Measurements from ENCODE around the gene RANBP3L. TPM values are rescaled to one million over a fixed set of nuclear protein-coding genes. Genes with fewer than 3 reads are reported as not detected.

RANBP3L gene
- total and polyA plus RNA-seq, 2 experiments from 2014 or later, result not detected

GRCh38 chr5:36270175-36270574 is 31.5 kb downstream of the RANBP3L start:
- H3K27ac ChIP-seq (ENCODE audit: low read depth), result no peak overlapping the region
- no peaks in the 10 kb centered on the region; the same call in 1 of the 2 replicates for H3K4me1 ChIP-seq (ENCODE audit: insufficient read depth)
- no peak overlapping the region for H3K4me2 ChIP-seq
- no peak for ATAC-seq
- TF ChIP-seq, protein P1, sequence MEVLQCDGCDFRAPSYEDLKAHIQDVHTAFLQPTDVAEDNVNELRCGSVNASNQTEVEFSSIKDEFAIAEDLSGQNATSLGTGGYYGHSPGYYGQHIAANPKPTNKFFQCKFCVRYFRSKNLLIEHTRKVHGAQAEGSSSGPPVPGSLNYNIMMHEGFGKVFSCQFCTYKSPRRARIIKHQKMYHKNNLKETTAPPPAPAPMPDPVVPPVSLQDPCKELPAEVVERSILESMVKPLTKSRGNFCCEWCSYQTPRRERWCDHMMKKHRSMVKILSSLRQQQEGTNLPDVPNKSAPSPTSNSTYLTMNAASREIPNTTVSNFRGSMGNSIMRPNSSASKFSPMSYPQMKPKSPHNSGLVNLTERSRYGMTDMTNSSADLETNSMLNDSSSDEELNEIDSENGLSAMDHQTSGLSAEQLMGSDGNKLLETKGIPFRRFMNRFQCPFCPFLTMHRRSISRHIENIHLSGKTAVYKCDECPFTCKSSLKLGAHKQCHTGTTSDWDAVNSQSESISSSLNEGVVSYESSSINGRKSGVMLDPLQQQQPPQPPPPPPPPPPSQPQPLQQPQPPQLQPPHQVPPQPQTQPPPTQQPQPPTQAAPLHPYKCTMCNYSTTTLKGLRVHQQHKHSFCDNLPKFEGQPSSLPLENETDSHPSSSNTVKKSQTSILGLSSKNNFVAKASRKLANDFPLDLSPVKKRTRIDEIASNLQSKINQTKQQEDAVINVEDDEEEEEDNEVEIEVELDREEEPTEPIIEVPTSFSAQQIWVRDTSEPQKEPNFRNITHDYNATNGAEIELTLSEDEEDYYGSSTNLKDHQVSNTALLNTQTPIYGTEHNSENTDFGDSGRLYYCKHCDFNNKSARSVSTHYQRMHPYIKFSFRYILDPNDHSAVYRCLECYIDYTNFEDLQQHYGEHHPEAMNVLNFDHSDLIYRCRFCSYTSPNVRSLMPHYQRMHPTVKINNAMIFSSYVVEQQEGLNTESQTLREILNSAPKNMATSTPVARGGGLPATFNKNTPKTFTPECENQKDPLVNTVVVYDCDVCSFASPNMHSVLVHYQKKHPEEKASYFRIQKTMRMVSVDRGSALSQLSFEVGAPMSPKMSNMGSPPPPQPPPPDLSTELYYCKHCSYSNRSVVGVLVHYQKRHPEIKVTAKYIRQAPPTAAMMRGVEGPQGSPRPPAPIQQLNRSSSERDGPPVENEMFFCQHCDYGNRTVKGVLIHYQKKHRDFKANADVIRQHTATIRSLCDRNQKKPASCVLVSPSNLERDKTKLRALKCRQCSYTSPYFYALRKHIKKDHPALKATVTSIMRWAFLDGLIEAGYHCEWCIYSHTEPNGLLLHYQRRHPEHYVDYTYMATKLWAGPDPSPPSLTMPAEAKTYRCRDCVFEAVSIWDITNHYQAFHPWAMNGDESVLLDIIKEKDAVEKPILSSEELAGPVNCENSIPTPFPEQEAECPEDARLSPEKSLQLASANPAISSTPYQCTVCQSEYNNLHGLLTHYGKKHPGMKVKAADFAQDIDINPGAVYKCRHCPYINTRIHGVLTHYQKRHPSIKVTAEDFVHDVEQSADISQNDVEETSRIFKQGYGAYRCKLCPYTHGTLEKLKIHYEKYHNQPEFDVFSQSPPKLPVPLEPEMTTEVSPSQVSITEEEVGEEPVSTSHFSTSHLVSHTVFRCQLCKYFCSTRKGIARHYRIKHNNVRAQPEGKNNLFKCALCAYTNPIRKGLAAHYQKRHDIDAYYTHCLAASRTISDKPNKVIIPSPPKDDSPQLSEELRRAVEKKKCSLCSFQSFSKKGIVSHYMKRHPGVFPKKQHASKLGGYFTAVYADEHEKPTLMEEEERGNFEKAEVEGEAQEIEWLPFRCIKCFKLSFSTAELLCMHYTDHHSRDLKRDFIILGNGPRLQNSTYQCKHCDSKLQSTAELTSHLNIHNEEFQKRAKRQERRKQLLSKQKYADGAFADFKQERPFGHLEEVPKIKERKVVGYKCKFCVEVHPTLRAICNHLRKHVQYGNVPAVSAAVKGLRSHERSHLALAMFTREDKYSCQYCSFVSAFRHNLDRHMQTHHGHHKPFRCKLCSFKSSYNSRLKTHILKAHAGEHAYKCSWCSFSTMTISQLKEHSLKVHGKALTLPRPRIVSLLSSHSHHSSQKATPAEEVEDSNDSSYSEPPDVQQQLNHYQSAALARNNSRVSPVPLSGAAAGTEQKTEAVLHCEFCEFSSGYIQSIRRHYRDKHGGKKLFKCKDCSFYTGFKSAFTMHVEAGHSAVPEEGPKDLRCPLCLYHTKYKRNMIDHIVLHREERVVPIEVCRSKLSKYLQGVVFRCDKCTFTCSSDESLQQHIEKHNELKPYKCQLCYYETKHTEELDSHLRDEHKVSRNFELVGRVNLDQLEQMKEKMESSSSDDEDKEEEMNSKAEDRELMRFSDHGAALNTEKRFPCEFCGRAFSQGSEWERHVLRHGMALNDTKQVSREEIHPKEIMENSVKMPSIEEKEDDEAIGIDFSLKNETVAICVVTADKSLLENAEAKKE (CRISPR knock-in tag; IDR thresholded peaks at IDR 0.05), result no peak
- TF ChIP-seq EZH2 (IDR thresholded peaks at IDR 0.05; ENCODE audit: low read depth, unreplicated experiment) (no peak), CREB1 (CRISPR knock-in tag; IDR thresholded peaks at IDR 0.05; ENCODE audit: low read depth) (no peak)
- TF ChIP-seq, protein P2, sequence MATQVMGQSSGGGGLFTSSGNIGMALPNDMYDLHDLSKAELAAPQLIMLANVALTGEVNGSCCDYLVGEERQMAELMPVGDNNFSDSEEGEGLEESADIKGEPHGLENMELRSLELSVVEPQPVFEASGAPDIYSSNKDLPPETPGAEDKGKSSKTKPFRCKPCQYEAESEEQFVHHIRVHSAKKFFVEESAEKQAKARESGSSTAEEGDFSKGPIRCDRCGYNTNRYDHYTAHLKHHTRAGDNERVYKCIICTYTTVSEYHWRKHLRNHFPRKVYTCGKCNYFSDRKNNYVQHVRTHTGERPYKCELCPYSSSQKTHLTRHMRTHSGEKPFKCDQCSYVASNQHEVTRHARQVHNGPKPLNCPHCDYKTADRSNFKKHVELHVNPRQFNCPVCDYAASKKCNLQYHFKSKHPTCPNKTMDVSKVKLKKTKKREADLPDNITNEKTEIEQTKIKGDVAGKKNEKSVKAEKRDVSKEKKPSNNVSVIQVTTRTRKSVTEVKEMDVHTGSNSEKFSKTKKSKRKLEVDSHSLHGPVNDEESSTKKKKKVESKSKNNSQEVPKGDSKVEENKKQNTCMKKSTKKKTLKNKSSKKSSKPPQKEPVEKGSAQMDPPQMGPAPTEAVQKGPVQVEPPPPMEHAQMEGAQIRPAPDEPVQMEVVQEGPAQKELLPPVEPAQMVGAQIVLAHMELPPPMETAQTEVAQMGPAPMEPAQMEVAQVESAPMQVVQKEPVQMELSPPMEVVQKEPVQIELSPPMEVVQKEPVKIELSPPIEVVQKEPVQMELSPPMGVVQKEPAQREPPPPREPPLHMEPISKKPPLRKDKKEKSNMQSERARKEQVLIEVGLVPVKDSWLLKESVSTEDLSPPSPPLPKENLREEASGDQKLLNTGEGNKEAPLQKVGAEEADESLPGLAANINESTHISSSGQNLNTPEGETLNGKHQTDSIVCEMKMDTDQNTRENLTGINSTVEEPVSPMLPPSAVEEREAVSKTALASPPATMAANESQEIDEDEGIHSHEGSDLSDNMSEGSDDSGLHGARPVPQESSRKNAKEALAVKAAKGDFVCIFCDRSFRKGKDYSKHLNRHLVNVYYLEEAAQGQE (IDR thresholded peaks at IDR 0.05; ENCODE audit: unreplicated experiment), result no peak
- TF ChIP-seq, protein P3, sequence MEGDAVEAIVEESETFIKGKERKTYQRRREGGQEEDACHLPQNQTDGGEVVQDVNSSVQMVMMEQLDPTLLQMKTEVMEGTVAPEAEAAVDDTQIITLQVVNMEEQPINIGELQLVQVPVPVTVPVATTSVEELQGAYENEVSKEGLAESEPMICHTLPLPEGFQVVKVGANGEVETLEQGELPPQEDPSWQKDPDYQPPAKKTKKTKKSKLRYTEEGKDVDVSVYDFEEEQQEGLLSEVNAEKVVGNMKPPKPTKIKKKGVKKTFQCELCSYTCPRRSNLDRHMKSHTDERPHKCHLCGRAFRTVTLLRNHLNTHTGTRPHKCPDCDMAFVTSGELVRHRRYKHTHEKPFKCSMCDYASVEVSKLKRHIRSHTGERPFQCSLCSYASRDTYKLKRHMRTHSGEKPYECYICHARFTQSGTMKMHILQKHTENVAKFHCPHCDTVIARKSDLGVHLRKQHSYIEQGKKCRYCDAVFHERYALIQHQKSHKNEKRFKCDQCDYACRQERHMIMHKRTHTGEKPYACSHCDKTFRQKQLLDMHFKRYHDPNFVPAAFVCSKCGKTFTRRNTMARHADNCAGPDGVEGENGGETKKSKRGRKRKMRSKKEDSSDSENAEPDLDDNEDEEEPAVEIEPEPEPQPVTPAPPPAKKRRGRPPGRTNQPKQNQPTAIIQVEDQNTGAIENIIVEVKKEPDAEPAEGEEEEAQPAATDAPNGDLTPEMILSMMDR (conservative IDR thresholded peaks at IDR 0.05; ENCODE audit: low read depth in 2 of 2), result no peak
- H3K4me3 ChIP-seq, result no peak overlapping the region
- no peak for DNase-seq (ENCODE audit: low spot score)
- H3F3A ChIP-seq (replicated peaks; ENCODE audit: low read depth), result no peaks in the 10 kb centered on the region
- no peaks in the 10 kb centered on the region for H3K27me3 ChIP-seq (ENCODE audit: insufficient read depth)
- Mint-ChIP-seq H3K27me3 (ENCODE audit: insufficient read depth, low read depth, poor library complexity) (peaks cover 3% of the 10 kb centered on the region), H3K9me3 (no peaks in the 10 kb centered on the region; the same call in 2 of the 3 replicates), H3K27ac (no peak overlapping the region), H3K4me3 (no peak overlapping the region), H3K36me3 (ENCODE audit: low read depth) (no peaks in the 10 kb centered on the region), H3K4me1 (peaks cover 11% of the 10 kb centered on the region)
- H4K20me1 ChIP-seq (replicated peaks; ENCODE audit: insufficient read depth), result no peaks in the 10 kb centered on the region
- H2AFZ ChIP-seq, result no peak overlapping the region
- H3K36me3 ChIP-seq (ENCODE audit: insufficient read depth), result no peaks in the 10 kb centered on the region
- H3K9me2 ChIP-seq (ENCODE audit: insufficient read depth), result no peaks in the 10 kb centered on the region
- no peaks in the 10 kb centered on the region for H3K79me2 ChIP-seq (replicated peaks; ENCODE audit: insufficient read depth)

Measured in GM23338 (cell line).